Type B pancreatic cell (in vitro differentiated cells): Measurements from ENCODE around the gene CSNK2A1. TPM values are rescaled to one million over a fixed set of nuclear protein-coding genes. Genes with fewer than 3 reads are reported as not detected.

Experiments used
- DNase-seq: peaks from one replicate; pipeline ENCODE4 v3.0.0; 2021; ENCODE audit warnings: mixed read lengths; ENCODE audit not compliant: unreplicated experiment; ENCODE audit errors: extremely low spot score
- H3K27ac Mint-ChIP-seq: 2 replicates; pipeline ENCODE4 v1.8.0; 2021; ENCODE audit warnings: mild to moderate bottlenecking, mixed read lengths
- H3K27me3 Mint-ChIP-seq: 2 replicates; pipeline ENCODE4 v1.8.0; 2021; ENCODE audit warnings: mixed read lengths
- H3K36me3 Mint-ChIP-seq: 2 replicates; pipeline ENCODE4 v1.8.0; 2021; ENCODE audit warnings: mixed read lengths
- H3K4me1 Mint-ChIP-seq: one replicate; pipeline ENCODE4 v1.8.0; 2021; ENCODE audit warnings: mixed read lengths; ENCODE audit not compliant: unreplicated experiment
- H3K4me3 Mint-ChIP-seq: 2 replicates; pipeline ENCODE4 v1.8.0; 2021; ENCODE audit warnings: mild to moderate bottlenecking, mixed read lengths
- H3K9me3 Mint-ChIP-seq: 2 replicates; pipeline ENCODE4 v1.8.0; 2021; ENCODE audit warnings: mixed read lengths
- total RNA-seq: library from RNA; stranded (reverse); gene quantifications from 2 replicates; pipeline ENCODE4 v1.2.1, GENCODE V29; 2021; ENCODE audit warnings: low replicate concordance
- TF ChIP-seq, protein P1 (sequence below): fragments of 200-600 bp; sonication (generic); conservative IDR thresholded peaks from 2 replicates; pipeline ENCODE4 v1.5.0; 2021; ENCODE audit warnings: antibody characterized with exemption, mild to moderate bottlenecking

CSNK2A1 gene
- total RNA-seq, 1 donor from 2014 or later, result 151 TPM

DNA sequence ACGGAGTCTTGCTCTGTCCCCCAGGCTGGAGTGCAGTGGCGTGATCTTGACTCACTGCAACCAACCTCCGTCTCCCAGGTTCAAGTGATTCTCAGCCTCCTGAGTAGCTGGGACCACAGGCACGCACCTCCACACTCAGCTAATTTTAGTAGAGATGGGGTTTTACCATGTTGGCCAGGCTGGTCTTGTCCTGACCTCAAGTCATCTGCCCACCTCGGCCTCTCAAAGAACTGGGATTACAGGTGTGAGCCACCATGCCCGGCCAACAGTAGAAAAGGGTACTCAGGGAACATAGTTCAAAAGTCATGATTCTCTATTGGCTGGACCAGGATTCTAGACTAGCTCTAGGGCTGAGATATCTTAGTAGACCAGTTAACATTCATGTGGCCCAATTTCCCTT lies 5.6 kb downstream of the CSNK2A1 start:
- Mint-ChIP-seq H3K27ac (peak overlapping the region; percentile 23), H3K27me3 (no peaks in the 10 kb centered on the region), H3K36me3 (peaks cover 38% of the 10 kb centered on the region), H3K4me3 (no peak overlapping the region), H3K9me3 (peaks cover 4% of the 10 kb centered on the region), H3K4me1 (peaks cover 40% of the 10 kb centered on the region)
- DNase-seq, result no peak
- TF ChIP-seq, protein P1, sequence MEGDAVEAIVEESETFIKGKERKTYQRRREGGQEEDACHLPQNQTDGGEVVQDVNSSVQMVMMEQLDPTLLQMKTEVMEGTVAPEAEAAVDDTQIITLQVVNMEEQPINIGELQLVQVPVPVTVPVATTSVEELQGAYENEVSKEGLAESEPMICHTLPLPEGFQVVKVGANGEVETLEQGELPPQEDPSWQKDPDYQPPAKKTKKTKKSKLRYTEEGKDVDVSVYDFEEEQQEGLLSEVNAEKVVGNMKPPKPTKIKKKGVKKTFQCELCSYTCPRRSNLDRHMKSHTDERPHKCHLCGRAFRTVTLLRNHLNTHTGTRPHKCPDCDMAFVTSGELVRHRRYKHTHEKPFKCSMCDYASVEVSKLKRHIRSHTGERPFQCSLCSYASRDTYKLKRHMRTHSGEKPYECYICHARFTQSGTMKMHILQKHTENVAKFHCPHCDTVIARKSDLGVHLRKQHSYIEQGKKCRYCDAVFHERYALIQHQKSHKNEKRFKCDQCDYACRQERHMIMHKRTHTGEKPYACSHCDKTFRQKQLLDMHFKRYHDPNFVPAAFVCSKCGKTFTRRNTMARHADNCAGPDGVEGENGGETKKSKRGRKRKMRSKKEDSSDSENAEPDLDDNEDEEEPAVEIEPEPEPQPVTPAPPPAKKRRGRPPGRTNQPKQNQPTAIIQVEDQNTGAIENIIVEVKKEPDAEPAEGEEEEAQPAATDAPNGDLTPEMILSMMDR, result no peak

DNA sequence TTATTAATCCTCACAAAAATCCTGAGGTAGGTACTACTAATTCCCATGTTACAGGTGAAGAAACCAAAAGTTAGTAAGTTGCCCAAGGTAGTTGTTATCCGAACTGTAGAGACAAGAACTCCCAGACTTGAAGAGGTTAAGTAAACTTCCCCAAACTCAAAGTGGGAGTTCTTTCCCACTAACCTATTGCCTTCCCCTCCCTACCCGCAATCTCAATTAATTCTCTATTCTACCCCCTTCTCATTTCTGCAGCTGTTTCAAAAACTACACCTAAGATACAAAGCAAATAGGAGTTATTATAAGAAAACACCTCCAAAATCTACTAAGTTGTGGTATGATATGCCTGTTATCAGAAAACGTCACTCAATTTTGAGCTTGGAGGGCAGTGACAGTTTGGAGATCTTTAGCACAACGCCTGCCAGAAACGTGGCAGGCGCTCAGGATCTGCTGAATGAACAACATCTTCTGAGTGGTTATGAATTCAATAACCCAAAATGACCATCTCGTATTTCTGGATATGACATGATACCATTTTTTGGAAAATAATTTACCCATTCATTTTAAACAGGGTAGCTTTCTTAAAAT lies 7.1 kb downstream of the CSNK2A1 start:
- peaks cover under 1% of the 10 kb centered on the region for H3K9me3 Mint-ChIP-seq
- TF ChIP-seq, protein P1, result no peak
- H3K4me1 Mint-ChIP-seq, result peaks cover 36% of the 10 kb centered on the region

DNA sequence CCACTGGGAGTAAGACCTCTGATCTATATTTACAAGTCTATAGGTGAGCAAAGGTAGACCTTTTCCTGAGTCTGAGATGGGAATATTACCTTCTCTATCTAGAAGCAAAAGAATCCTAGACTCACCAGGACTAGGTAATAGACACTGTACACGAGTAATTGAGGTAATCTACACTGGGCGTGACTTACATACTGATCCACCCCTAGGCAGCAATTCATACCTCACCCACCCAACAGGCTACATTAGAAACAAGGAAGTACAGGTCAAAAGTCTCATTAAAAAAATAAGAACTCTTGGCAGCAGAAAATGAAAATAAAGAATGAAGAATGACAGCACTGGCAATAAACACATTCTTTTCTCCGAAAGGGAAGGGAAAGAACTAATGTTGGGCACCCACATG lies 7.6 kb downstream of the CSNK2A1 start:
- TF ChIP-seq, protein P1, result no peak
- peaks cover 35% of the 10 kb centered on the region for H3K36me3 Mint-ChIP-seq
- peak overlapping the region; percentile 53 for H3K4me3 Mint-ChIP-seq
- no peaks in the 10 kb centered on the region for H3K9me3 Mint-ChIP-seq
- H3K4me1 Mint-ChIP-seq, result peaks cover 35% of the 10 kb centered on the region
- DNase-seq, result no peak
- no peaks in the 10 kb centered on the region for H3K27me3 Mint-ChIP-seq
- H3K27ac Mint-ChIP-seq, result peak overlapping the region; percentile 83

More for the DNA sequence above, 7.1 kb downstream of the CSNK2A1 start:
- peak overlapping the region; percentile 83 for H3K27ac Mint-ChIP-seq
- H3K4me3 Mint-ChIP-seq, result peak overlapping the region; percentile 53
- no peaks in the 10 kb centered on the region for H3K27me3 Mint-ChIP-seq
- peaks cover 38% of the 10 kb centered on the region for H3K36me3 Mint-ChIP-seq
- DNase-seq, result no peak

DNA sequence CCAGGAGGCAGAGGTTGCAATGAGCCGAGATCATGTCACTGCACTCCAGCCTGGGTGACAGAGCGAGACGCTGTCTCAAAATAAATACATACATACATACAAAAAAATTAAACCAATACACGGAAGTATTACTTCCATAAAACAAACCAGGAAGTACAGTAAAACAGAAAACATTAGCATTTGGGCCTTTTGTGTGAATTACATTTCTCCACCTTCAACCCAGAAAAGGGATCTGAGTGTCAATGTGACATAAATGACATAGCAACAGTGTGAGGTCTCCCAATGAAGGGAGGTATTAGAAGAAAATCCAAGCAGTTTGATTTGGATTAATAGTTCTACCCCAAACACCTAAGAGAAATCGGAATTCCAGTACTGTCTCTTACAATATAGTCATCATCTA lies 10.1 kb downstream of the CSNK2A1 start:
- peaks cover 32% of the 10 kb centered on the region for H3K4me1 Mint-ChIP-seq
- no peak overlapping the region for H3K27ac Mint-ChIP-seq
- H3K27me3 Mint-ChIP-seq, result no peaks in the 10 kb centered on the region
- peaks cover 32% of the 10 kb centered on the region for H3K36me3 Mint-ChIP-seq
- H3K9me3 Mint-ChIP-seq, result no peaks in the 10 kb centered on the region
- no peak for DNase-seq
- H3K4me3 Mint-ChIP-seq, result no peak overlapping the region
- TF ChIP-seq, protein P1, result no peak

DNA sequence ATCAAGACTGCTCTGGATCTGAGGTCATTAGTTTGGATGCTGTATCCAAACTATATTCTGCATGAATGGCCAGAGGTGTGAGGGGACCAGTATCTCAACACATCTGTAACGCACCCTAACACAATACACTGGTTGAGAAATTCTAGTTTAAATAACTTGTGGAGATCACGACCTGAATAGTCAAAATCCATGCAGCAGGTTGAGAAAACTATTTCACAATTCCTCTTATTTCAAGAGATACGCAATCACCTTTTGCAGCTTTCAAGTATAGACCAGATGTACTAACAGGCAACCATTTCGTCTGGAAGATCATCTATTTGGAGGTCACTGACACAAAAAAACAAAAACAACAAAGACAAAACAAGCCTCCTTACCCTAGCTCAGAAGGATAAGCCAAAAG lies 11.1 kb downstream of the CSNK2A1 start:
- Mint-ChIP-seq H3K27ac (peak overlapping the region; percentile 13), H3K36me3 (peaks cover 39% of the 10 kb centered on the region), H3K4me3 (no peak overlapping the region), H3K27me3 (no peaks in the 10 kb centered on the region), H3K4me1 (peaks cover 27% of the 10 kb centered on the region), H3K9me3 (peaks cover 6% of the 10 kb centered on the region)
- TF ChIP-seq, protein P1, result no peak
- no peak for DNase-seq

DNA sequence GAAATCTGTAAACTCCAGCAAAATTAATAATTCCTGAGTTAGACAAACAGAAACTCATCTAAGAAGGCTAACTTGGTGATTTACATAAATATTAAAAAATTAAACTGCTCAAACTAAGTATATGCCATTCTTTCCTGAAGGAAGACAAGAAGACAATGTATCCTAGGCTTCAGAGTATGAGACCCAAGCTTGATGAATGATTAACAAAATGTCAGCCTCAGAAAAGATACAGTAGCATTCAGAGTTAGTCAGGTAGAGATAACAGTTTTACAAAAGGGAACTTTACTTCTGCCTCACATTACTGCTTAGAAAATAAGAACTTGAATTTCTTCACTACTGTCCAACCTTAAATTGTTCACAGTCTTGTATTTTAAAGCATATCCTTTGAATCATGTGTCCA lies 12.0 kb downstream of the CSNK2A1 start:
- Mint-ChIP-seq H3K27ac (no peak overlapping the region), H3K27me3 (no peaks in the 10 kb centered on the region), H3K9me3 (peaks cover 12% of the 10 kb centered on the region), H3K4me1 (peaks cover 19% of the 10 kb centered on the region), H3K4me3 (peak overlapping the region; percentile 47), H3K36me3 (peaks cover 45% of the 10 kb centered on the region)
- TF ChIP-seq, protein P1, result no peak
- no peak for DNase-seq
